SK-N-SH (cell line): ENCODE measurements around the gene CNTNAP2. TPM values are rescaled to one million over a fixed set of nuclear protein-coding genes. Genes with fewer than 3 reads are reported as not detected.

Experiments used
- CTCF ChIA-PET: fragments of 300-600, 350-600 bp; formaldehyde crosslinking; extraction: SDS; loops from one replicate; lab custom pipeline; 2021; lab: Yijun Ruan, JAX
- POLR2A ChIA-PET: fragments of 350-600 bp; sonication (Branson Sonifier 250); formaldehyde crosslinking; extraction: SDS; loops from one replicate; lab custom pipeline; 2020; ENCODE audit warnings: antibody characterized with exemption, inconsistent platforms; lab: Yijun Ruan, JAX
- DNase-seq: peaks from one replicate; pipeline ENCODE4 v3.0.0; 2012
- H2AFZ ChIP-seq: fragments of 200-600 bp; sonication (generic); 2 replicates; pipeline ENCODE4 v1.8.1; 2016; ENCODE audit warnings: antibody characterized with exemption, mild to moderate bottlenecking, low read depth
- H3F3A ChIP-seq: fragments of 200-600 bp; sonication (generic); replicated peaks from 2 replicates; pipeline ENCODE3; 2016; ENCODE audit warnings: antibody characterized with exemption, mild to moderate bottlenecking; ENCODE audit not compliant: insufficient read depth
- H3K27ac ChIP-seq, 2 experiments: fragments of 200-500 bp in 1 of 2; fragments of 200-600 bp in 1 of 2; sonication (Bioruptor generic) in 1 of 2; sonication (generic), shearing (Covaris generic) in 1 of 2; 2 replicates each; pipeline versions ENCODE4 v1.5.1 to v1.6.1; 2014 to 2016; ENCODE audit warnings: low read depth in 2 of 2, inconsistent platforms in 1 of 2, low read length in 1 of 2, mild to moderate bottlenecking in 1 of 2, mixed read lengths in 1 of 2
- H3K27me3 ChIP-seq: fragments of 200-600 bp; sonication (generic), shearing (Covaris generic); 2 replicates; pipeline ENCODE4 v1.6.1; 2016; ENCODE audit warnings: mixed run types; ENCODE audit not compliant: insufficient read depth
- H3K36me3 ChIP-seq, 2 experiments: fragments of 200-500 bp in 1 of 2; fragments of 200-600 bp in 1 of 2; sonication (Bioruptor generic) in 1 of 2; sonication (generic) in 1 of 2; replicated peaks in 1 of 2; 2 replicates each; pipeline versions ENCODE3 to v1.5.1; 2014 to 2016; ENCODE audit warnings: low read length in 1 of 2, mild to moderate bottlenecking in 1 of 2; ENCODE audit not compliant: insufficient read depth in 2 of 2, control insufficient read depth in 1 of 2
- H3K4me1 ChIP-seq, 2 experiments: fragments of 200-500 bp in 1 of 2; fragments of 200-600 bp in 1 of 2; sonication (Bioruptor generic) in 1 of 2; sonication (generic), shearing (Covaris generic) in 1 of 2; 2 replicates each; pipeline versions ENCODE4 v1.5.1 to v1.6.1; 2014 to 2016; ENCODE audit warnings: low read depth in 1 of 2, low read length in 1 of 2, mixed run types in 1 of 2; ENCODE audit not compliant: insufficient read depth in 2 of 2, control insufficient read depth in 1 of 2
- H3K4me2 ChIP-seq: fragments of 200-600 bp; sonication (generic), shearing (Covaris generic); 2 replicates; pipeline ENCODE4 v1.6.1; 2017; ENCODE audit warnings: mixed run types
- H3K4me3 ChIP-seq, 2 experiments: fragments of 200-500 bp in 1 of 2; fragments of 200-600 bp in 1 of 2; sonication (Bioruptor generic) in 1 of 2; sonication (generic), shearing (Covaris generic) in 1 of 2; 2 replicates each; pipeline versions ENCODE4 v1.5.1 to v1.8.1; 2014 to 2016; ENCODE audit warnings: low read depth in 2 of 2, inconsistent platforms in 1 of 2, low read length in 1 of 2, mild to moderate bottlenecking in 1 of 2, mixed read lengths in 1 of 2, moderate library complexity in 1 of 2
- H3K79me2 ChIP-seq: fragments of 200-600 bp; sonication (generic); 2 replicates; pipeline ENCODE4 v1.8.1; 2017; ENCODE audit warnings: mild to moderate bottlenecking; ENCODE audit not compliant: insufficient read depth
- H3K9ac ChIP-seq: fragments of 200-600 bp; sonication (generic); 2 replicates; pipeline ENCODE4 v1.6.1; 2017; ENCODE audit warnings: mixed run types
- H3K9me2 ChIP-seq: fragments of 200-600 bp; sonication (generic); 2 replicates; pipeline ENCODE4 v1.6.1; 2017; ENCODE audit warnings: mixed run types
- H3K9me3 ChIP-seq: fragments of 200-600 bp; sonication (generic); 2 replicates; pipeline ENCODE4 v1.6.1; 2017; ENCODE audit warnings: mixed run types, mild to moderate bottlenecking, moderate library complexity
- H4K20me1 ChIP-seq: fragments of 200-600 bp; sonication (generic); 2 replicates; pipeline ENCODE4 v1.6.1; 2017; ENCODE audit warnings: mild to moderate bottlenecking, mixed run types; ENCODE audit not compliant: insufficient read depth
- CTCF ChIP-seq: fragments of 200-600 bp; sonication (generic); IDR thresholded peaks from 2 replicates; pipeline ENCODE4 v1.6.1; 2017; ENCODE audit warnings: antibody characterized with exemption, mild to moderate bottlenecking, moderate library complexity
- GABPA ChIP-seq: IDR thresholded peaks from 2 replicates; pipeline ENCODE4 v1.4.0; 2012; ENCODE audit warnings: low read depth, mild to moderate bottlenecking
- NFIC ChIP-seq: IDR thresholded peaks from 2 replicates; pipeline ENCODE4 v1.4.0; 2012; ENCODE audit warnings: borderline replicate concordance
- PBX3 ChIP-seq: IDR thresholded peaks from 2 replicates; pipeline ENCODE4; 2012
- REST ChIP-seq: IDR thresholded peaks from 2 replicates; pipeline ENCODE4 v1.6.1; 2012; ENCODE audit warnings: mild to moderate bottlenecking, low read depth, low read length, moderate library complexity
- RFX5 ChIP-seq: IDR thresholded peaks from 2 replicates; pipeline ENCODE4 v1.6.1; 2012; ENCODE audit warnings: mild to moderate bottlenecking, improper control_type of control experiment, low read length
- TCF12 ChIP-seq: IDR thresholded peaks from 2 replicates; pipeline ENCODE4 v1.4.0; 2012
- WGBS: methylation state at CpG from one replicate; pipeline ENCODE4 v1.1.6; 2017; ENCODE audit warnings: low lambda C conversion rate; 5-methylcytosine and 5-hydroxymethylcytosine counted together
- polyA plus RNA-seq, 3 experiments: library from polyadenylated mRNA; depleted of rRNA; stranded (reverse); fragments of >200 nt; gene quantifications; 2 replicates each; pipeline ENCODE4 v1.2.3, GENCODE V29; 2012

CNTNAP2 gene
- polyA plus RNA-seq, 1 of the 3 experiments (the other 2 are of a cell fraction): 3.4 TPM

- no peaks in the 10 kb centered on the region for H3K36me3 ChIP-seq
- H4K20me1 ChIP-seq: no peaks in the 10 kb centered on the region
- DNase-seq: no peak
- no peak overlapping the region for H3K27ac ChIP-seq
- H3K9me3 ChIP-seq: no peaks in the 10 kb centered on the region
- H3K79me2 ChIP-seq: no peaks in the 10 kb centered on the region
- TF ChIP-seq REST (peak; percentile 82), GABPA (no peak), RFX5 (no peak)
- TF ChIP-seq, all 33 proteins: peak for 1
- no peaks in the 10 kb centered on the region for H3F3A ChIP-seq
- H3K4me3 ChIP-seq: no peak overlapping the region
- H3K9ac ChIP-seq: no peak overlapping the region
- CTCF ChIA-PET: no interaction called here
- POLR2A ChIA-PET: no interaction called here
- H3K27me3 ChIP-seq: no peaks in the 10 kb centered on the region
- no peaks in the 10 kb centered on the region for H3K9me2 ChIP-seq
- no peak overlapping the region for H3K4me2 ChIP-seq
- H2AFZ ChIP-seq: no peak overlapping the region
- 85% methylated on average over 7 of the region's 7 CpGs for WGBS
- H3K4me1 ChIP-seq: no peaks in the 10 kb centered on the region
These were observed 2294.3 kb downstream of the CNTNAP2 start for GRCh38 chr7:148410905-148411304.

GRCh38 chr7:148412691-148413090 is 2296.1 kb downstream of the CNTNAP2 start:
- Histone ChIP-seq H3K36me3 (no peaks in the 10 kb centered on the region), H2AFZ (no peak overlapping the region), H3K9me2 (no peaks in the 10 kb centered on the region), H4K20me1 (no peaks in the 10 kb centered on the region), H3K4me1 (no peaks in the 10 kb centered on the region), H3K27me3 (no peaks in the 10 kb centered on the region), H3F3A (no peaks in the 10 kb centered on the region), H3K4me3 (no peak overlapping the region), H3K9ac (no peak overlapping the region), H3K4me2 (no peak overlapping the region), H3K79me2 (no peaks in the 10 kb centered on the region), H3K9me3 (no peaks in the 10 kb centered on the region), H3K27ac (no peak overlapping the region)
- ChIA-PET POLR2A (no interaction called here), CTCF (no interaction called here)
- TF ChIP-seq PBX3: peak; percentile 61
- TF ChIP-seq NFIC: peak; percentile 29; the same call in 1 of the 2 replicates
- no peak for TF ChIP-seq CTCF
- TF ChIP-seq TCF12: peak; percentile 62
- 62% methylated on average over 2 of the region's 2 CpGs for WGBS
- no peak for DNase-seq
